ENCODE measurements around the gene AOPEP.

The AOPEP gene

DNA sequence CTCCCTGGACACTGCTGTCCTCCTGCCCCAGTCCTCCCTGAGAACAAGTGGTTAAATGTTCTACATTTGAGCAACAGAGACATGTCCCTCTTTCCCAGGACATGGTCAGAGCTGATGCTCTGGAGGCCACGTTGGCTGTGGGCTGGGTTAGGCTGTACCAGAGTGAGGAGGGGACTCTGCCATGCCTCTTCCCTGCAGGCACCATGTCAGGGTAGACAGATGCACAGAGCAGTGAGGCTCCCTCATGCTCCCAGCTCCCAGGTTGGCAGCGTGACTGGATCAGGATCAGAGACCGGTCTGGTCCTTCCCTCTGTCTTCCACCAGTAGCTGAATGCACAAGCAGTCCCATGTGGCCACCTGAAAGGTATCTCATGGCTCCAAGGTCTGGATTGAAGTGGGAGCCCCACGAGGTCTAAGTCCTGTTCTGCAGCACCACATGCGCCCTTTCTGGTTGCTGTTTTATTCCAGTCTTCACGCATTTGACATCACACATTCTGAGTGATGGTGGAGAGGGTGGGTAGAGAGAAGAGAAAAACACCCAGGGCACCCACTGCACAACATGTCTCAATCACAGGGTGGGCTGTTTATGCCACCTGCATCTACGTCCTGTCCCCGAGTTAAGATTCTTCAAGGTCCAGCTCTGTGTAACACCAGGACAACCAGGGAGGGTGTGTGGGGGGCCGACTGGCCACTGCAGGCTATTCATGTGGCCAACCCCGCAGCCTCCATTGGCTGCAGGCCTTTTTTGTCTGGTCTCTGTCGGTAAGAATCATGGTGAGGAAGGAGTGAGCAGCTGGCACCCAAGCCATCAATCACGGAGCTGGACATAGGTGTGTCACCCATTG, 386.2 kb downstream of the AOPEP start:
- no peak for DNase-seq (ENCODE audit: low spot score)
- in situ Hi-C loops (cut with MboI; ENCODE audit: low pct_unique_long_range_greater_than_20kb, low sequenced_read_pairs, unreplicated experiment), result loop anchor here (10.0 kb wide), 1 partner anchor 328 kb away; no protein-coding TSS in a partner anchor
- no peak for TF ChIP-seq CTCF (IDR thresholded peaks at IDR 0.05; ENCODE audit: extremely low read depth, insufficient read depth, missing control alignments)

GRCh38 chr9:95115104-95115503, 388.6 kb downstream of the AOPEP start:
- TF ChIP-seq CTCF (IDR thresholded peaks at IDR 0.05; ENCODE audit: extremely low read depth, insufficient read depth, missing control alignments), result no peak
- in situ Hi-C loops (cut with MboI; ENCODE audit: low pct_unique_long_range_greater_than_20kb, low sequenced_read_pairs, unreplicated experiment), result loop anchor here (10.0 kb wide), 1 partner anchor 330 kb away; no protein-coding TSS in a partner anchor

DNA sequence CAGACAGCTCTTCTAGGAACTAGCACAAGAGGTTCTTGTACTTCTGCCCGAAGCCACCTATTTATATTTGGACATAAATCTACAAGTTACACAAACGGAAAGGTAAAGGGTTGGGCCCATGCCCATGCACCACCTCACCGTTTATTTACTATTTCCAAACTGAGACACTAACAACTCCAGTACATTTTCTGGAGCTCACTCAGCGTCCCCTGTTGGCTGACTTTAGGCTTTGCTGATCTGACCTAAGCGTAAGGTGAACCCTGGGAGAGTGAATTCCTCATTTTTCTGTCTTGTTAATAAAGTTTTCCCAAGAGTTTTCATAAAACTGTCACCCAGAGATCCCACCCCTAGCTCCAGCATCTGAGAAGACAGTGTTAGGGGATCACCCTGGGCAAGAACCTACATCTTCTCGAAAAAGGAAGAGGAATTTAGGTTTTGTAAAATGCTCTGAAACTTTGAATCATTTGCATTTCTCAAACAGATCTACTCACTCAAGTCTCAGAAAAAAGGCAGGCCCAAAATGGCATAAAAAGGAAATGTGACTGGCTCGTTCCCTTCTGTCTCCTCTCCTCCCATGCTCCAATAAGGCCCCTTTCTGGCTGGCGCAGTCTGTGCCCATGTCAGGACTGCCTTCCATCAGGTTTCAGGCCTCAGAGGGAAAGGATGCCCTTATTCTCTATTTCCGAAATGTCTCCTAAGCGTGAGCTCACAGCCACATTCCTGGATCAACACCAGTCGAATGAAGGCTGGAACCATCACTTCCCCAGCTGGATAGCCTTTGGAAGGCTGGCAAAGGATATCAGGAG, 389.7 kb downstream of the AOPEP start:
- DNase-seq (ENCODE audit: low spot score), result no peak

More at GRCh38 chr9:95115104-95115503, 388.6 kb downstream of the AOPEP start:
- DNase-seq (ENCODE audit: low spot score), result no peak

GRCh38 chr9:95116808-95117204, 390.3 kb downstream of the AOPEP start:
- in situ Hi-C loops (cut with MboI; ENCODE audit: low pct_unique_long_range_greater_than_20kb, low sequenced_read_pairs, unreplicated experiment), result loop anchor here (10.0 kb wide), 1 partner anchor 332 kb away; no protein-coding TSS in a partner anchor
- no peak for TF ChIP-seq CTCF (IDR thresholded peaks at IDR 0.05; ENCODE audit: extremely low read depth, insufficient read depth, missing control alignments)
- no peak for DNase-seq (ENCODE audit: low spot score)

More for the DNA sequence above, 389.7 kb downstream of the AOPEP start:
- in situ Hi-C loops (cut with MboI; ENCODE audit: low pct_unique_long_range_greater_than_20kb, low sequenced_read_pairs, unreplicated experiment), result loop anchor here (10.0 kb wide), 1 partner anchor 331 kb away; no protein-coding TSS in a partner anchor
- no peak for TF ChIP-seq CTCF (IDR thresholded peaks at IDR 0.05; ENCODE audit: extremely low read depth, insufficient read depth, missing control alignments)

DNA sequence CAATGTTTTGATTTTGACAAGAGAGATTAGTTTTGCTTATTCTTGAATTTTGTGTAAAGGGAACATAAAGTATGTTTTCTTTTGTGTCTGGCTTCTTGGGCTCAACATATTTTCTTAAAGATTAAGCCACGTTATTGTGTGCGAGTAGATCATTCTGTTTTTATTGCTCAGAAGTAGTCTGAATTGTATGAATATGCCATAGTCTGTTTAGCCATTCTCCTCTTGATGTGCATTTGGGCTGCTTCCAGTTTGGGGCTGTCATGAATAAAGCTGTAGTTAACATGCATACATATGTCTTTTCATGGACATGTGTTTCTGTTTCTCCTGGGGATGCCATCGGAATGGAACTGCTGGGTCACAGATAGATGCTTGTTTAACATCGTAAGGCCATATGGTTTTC, 392.1 kb downstream of the AOPEP start:
- in situ Hi-C loops (cut with MboI; ENCODE audit: low pct_unique_long_range_greater_than_20kb, low sequenced_read_pairs, unreplicated experiment), result loop anchor here (10.0 kb wide), 1 partner anchor 334 kb away; no protein-coding TSS in a partner anchor
- TF ChIP-seq CTCF (IDR thresholded peaks at IDR 0.05; ENCODE audit: extremely low read depth, insufficient read depth, missing control alignments), result no peak
- no peak for DNase-seq (ENCODE audit: low spot score)

DNA sequence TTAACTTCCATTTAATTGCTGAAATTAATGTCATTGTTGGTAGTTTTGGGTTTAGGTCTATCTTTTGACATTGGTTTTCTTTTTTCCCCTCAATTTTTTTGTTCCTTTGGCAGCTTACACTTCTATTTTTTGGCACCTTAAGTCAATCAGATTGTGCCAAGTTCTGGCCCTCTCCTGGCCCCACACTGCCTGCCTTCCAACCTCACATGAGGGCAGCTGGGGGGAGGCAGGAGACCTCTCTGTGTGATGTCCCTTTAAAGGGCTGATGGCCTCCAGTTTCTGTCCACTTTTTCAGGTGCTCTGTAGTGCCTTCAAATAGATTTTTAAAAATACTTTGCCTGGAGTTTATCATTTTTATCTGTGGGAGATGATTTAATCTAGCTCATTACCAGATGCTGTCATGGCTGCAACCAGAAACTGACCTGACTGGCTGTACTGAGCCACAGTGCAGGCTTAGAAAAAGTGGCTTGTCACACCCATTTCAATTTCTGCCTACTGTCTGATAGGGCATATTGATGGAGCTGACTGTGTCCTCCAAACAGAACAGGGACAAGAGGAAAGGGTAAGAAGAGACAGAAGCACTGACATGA, 394.4 kb downstream of the AOPEP start:
- in situ Hi-C loops (cut with MboI; ENCODE audit: low pct_unique_long_range_greater_than_20kb, low sequenced_read_pairs, unreplicated experiment), result no loop called here
- no peak for DNase-seq (ENCODE audit: low spot score)
- TF ChIP-seq CTCF (IDR thresholded peaks at IDR 0.05; ENCODE audit: extremely low read depth, insufficient read depth, missing control alignments), result no peak

All from GM13977 (cell line).